ENCODE measurements around the gene HAVCR1.
"Not testable (repeated sequence)": the region's sequence is repeated elsewhere in the genome, so short reads cannot be mapped to it uniquely, and the experiment has no call there.

The HAVCR1 gene

GRCh38 chr5:157059891-157060290 is 975 bp upstream of the HAVCR1 start:
- Histone ChIP-seq H2AFZ (ENCODE audit: low read length) (no peak overlapping the region), H3K9me3 (replicated peaks; ENCODE audit: insufficient read depth, low read length) (no peaks in the 10 kb centered on the region), H3K9me2 (replicated peaks; ENCODE audit: insufficient read depth, low read length) (no peaks in the 10 kb centered on the region), H3K4me3 (ENCODE audit: low read length) (no peak overlapping the region), H3F3A (ENCODE audit: insufficient read depth, low read length) (no peaks in the 10 kb centered on the region), H3K79me2 (ENCODE audit: low read length) (no peaks in the 10 kb centered on the region), H3K9ac (ENCODE audit: low read length) (no peak overlapping the region), H3K4me2 (ENCODE audit: low read depth, low read length) (no peak overlapping the region), H3K27ac (ENCODE audit: low read length) (no peak overlapping the region), H3K27me3 (replicated peaks; ENCODE audit: insufficient read depth, low read length) (no peaks in the 10 kb centered on the region), H4K20me1 (ENCODE audit: insufficient read depth, low read length) (no peaks in the 10 kb centered on the region), H3K4me1 (ENCODE audit: low read length) (no peaks in the 10 kb centered on the region), H3K36me3 (replicated peaks; ENCODE audit: insufficient read depth, low read length) (no peaks in the 10 kb centered on the region)
- no peak for DNase-seq
- TF ChIP-seq EZH2phosphoT487 (IDR thresholded peaks at IDR 0.05; ENCODE audit: low read length) = no peak
- no peak for TF ChIP-seq EZH2 (optimal IDR thresholded peaks at IDR 0.05; ENCODE audit: low read depth, low read length)
- TF ChIP-seq CTCF (IDR thresholded peaks at IDR 0.05; ENCODE audit: low read length) = no peak

- H3K4me3 ChIP-seq (ENCODE audit: low read length) = no peak overlapping the region
- no peaks in the 10 kb centered on the region for H3K4me1 ChIP-seq (ENCODE audit: low read length)
- no peaks in the 10 kb centered on the region for H3F3A ChIP-seq (ENCODE audit: insufficient read depth, low read length)
- H3K4me2 ChIP-seq (ENCODE audit: low read depth, low read length) = no peak overlapping the region
- no peaks in the 10 kb centered on the region for H3K36me3 ChIP-seq (replicated peaks; ENCODE audit: insufficient read depth, low read length)
- no peaks in the 10 kb centered on the region for H4K20me1 ChIP-seq (ENCODE audit: insufficient read depth, low read length)
- no peaks in the 10 kb centered on the region for H3K79me2 ChIP-seq (ENCODE audit: low read length)
- TF ChIP-seq EZH2 (optimal IDR thresholded peaks at IDR 0.05; ENCODE audit: low read depth, low read length) (no peak), EZH2phosphoT487 (IDR thresholded peaks at IDR 0.05; ENCODE audit: low read length) (no peak), CTCF (IDR thresholded peaks at IDR 0.05; ENCODE audit: low read length) (no peak)
- no peaks in the 10 kb centered on the region for H3K9me3 ChIP-seq (replicated peaks; ENCODE audit: insufficient read depth, low read length)
- H3K9ac ChIP-seq (ENCODE audit: low read length) = no peak overlapping the region
- no peak overlapping the region for H2AFZ ChIP-seq (ENCODE audit: low read length)
- H3K27me3 ChIP-seq (replicated peaks; ENCODE audit: insufficient read depth, low read length) = no peaks in the 10 kb centered on the region
- no peaks in the 10 kb centered on the region for H3K9me2 ChIP-seq (replicated peaks; ENCODE audit: insufficient read depth, low read length)
- no peak overlapping the region for H3K27ac ChIP-seq (ENCODE audit: low read length)
- no peak for DNase-seq
Measured at GRCh38 chr5:157057459-157058370, 1.2 kb downstream of the HAVCR1 start.

GRCh38 chr5:157056848-157057247 is 2.1 kb downstream of the HAVCR1 start:
- H3K9ac ChIP-seq (ENCODE audit: low read length); H2AFZ ChIP-seq (ENCODE audit: low read length); H3K27me3 ChIP-seq (replicated peaks; ENCODE audit: insufficient read depth, low read length); H3K27ac ChIP-seq (ENCODE audit: low read length); H3K9me3 ChIP-seq (replicated peaks; ENCODE audit: insufficient read depth, low read length); H3K4me3 ChIP-seq (ENCODE audit: low read length); H4K20me1 ChIP-seq (ENCODE audit: insufficient read depth, low read length); H3K4me2 ChIP-seq (ENCODE audit: low read depth, low read length); H3K4me1 ChIP-seq (ENCODE audit: low read length); H3K36me3 ChIP-seq (replicated peaks; ENCODE audit: insufficient read depth, low read length); H3F3A ChIP-seq (ENCODE audit: insufficient read depth, low read length); DNase-seq; H3K79me2 ChIP-seq (ENCODE audit: low read length); H3K9me2 ChIP-seq (replicated peaks; ENCODE audit: insufficient read depth, low read length): not testable (repeated sequence)

- no peaks in the 10 kb centered on the region for H4K20me1 ChIP-seq (ENCODE audit: insufficient read depth, low read length)
- no peak overlapping the region for H3K4me2 ChIP-seq (ENCODE audit: low read depth, low read length)
- no peak for DNase-seq
- no peaks in the 10 kb centered on the region for H3K9me2 ChIP-seq (replicated peaks; ENCODE audit: insufficient read depth, low read length)
- no peak overlapping the region for H3K4me3 ChIP-seq (ENCODE audit: low read length)
- no peak overlapping the region for H3K9ac ChIP-seq (ENCODE audit: low read length)
- H3K9me3 ChIP-seq (replicated peaks; ENCODE audit: insufficient read depth, low read length) = no peaks in the 10 kb centered on the region
- H3F3A ChIP-seq (ENCODE audit: insufficient read depth, low read length) = no peaks in the 10 kb centered on the region
- H3K27me3 ChIP-seq (replicated peaks; ENCODE audit: insufficient read depth, low read length) = no peaks in the 10 kb centered on the region
- no peak for TF ChIP-seq EZH2 (optimal IDR thresholded peaks at IDR 0.05; ENCODE audit: low read depth, low read length)
- no peak for TF ChIP-seq EZH2phosphoT487 (IDR thresholded peaks at IDR 0.05; ENCODE audit: low read length)
- no peak for TF ChIP-seq CTCF (IDR thresholded peaks at IDR 0.05; ENCODE audit: low read length)
- H3K79me2 ChIP-seq (ENCODE audit: low read length) = no peaks in the 10 kb centered on the region
- no peak overlapping the region for H3K27ac ChIP-seq (ENCODE audit: low read length)
- H2AFZ ChIP-seq (ENCODE audit: low read length) = no peak overlapping the region
- no peaks in the 10 kb centered on the region for H3K4me1 ChIP-seq (ENCODE audit: low read length)
- H3K36me3 ChIP-seq (replicated peaks; ENCODE audit: insufficient read depth, low read length) = no peaks in the 10 kb centered on the region
Measured at GRCh38 chr5:157051604-157052245, 7.2 kb downstream of the HAVCR1 start.

Data from MM.1S (cell line).